SK-N-SH (cell line): ENCODE measurements around the gene ITCH. TPM values are rescaled to one million over a fixed set of nuclear protein-coding genes. Genes with fewer than 3 reads are reported as not detected.

Experiments used
- CTCF ChIA-PET: fragments of 300-600, 350-600 bp; formaldehyde crosslinking; extraction: SDS; loops from one replicate; lab custom pipeline; 2021; lab: Yijun Ruan, JAX
- POLR2A ChIA-PET: fragments of 350-600 bp; sonication (Branson Sonifier 250); formaldehyde crosslinking; extraction: SDS; loops from one replicate; lab custom pipeline; 2020; ENCODE audit warnings: antibody characterized with exemption, inconsistent platforms; lab: Yijun Ruan, JAX
- DNase-seq: peaks from one replicate; pipeline ENCODE4 v3.0.0; 2012
- H2AFZ ChIP-seq: fragments of 200-600 bp; sonication (generic); 2 replicates; pipeline ENCODE4 v1.8.1; 2016; ENCODE audit warnings: antibody characterized with exemption, mild to moderate bottlenecking, low read depth
- H3F3A ChIP-seq: fragments of 200-600 bp; sonication (generic); replicated peaks from 2 replicates; pipeline ENCODE3; 2016; ENCODE audit warnings: antibody characterized with exemption, mild to moderate bottlenecking; ENCODE audit not compliant: insufficient read depth
- H3K27ac ChIP-seq, 2 experiments: fragments of 200-500 bp in 1 of 2; fragments of 200-600 bp in 1 of 2; sonication (Bioruptor generic) in 1 of 2; sonication (generic), shearing (Covaris generic) in 1 of 2; 2 replicates each; pipeline versions ENCODE4 v1.5.1 to v1.6.1; 2014 to 2016; ENCODE audit warnings: low read depth in 2 of 2, inconsistent platforms in 1 of 2, low read length in 1 of 2, mild to moderate bottlenecking in 1 of 2, mixed read lengths in 1 of 2
- H3K27me3 ChIP-seq: fragments of 200-600 bp; sonication (generic), shearing (Covaris generic); 2 replicates; pipeline ENCODE4 v1.6.1; 2016; ENCODE audit warnings: mixed run types; ENCODE audit not compliant: insufficient read depth
- H3K36me3 ChIP-seq, 2 experiments: fragments of 200-500 bp in 1 of 2; fragments of 200-600 bp in 1 of 2; sonication (Bioruptor generic) in 1 of 2; sonication (generic) in 1 of 2; replicated peaks in 1 of 2; 2 replicates each; pipeline versions ENCODE3 to v1.5.1; 2014 to 2016; ENCODE audit warnings: low read length in 1 of 2, mild to moderate bottlenecking in 1 of 2; ENCODE audit not compliant: insufficient read depth in 2 of 2, control insufficient read depth in 1 of 2
- H3K4me1 ChIP-seq, 2 experiments: fragments of 200-500 bp in 1 of 2; fragments of 200-600 bp in 1 of 2; sonication (Bioruptor generic) in 1 of 2; sonication (generic), shearing (Covaris generic) in 1 of 2; 2 replicates each; pipeline versions ENCODE4 v1.5.1 to v1.6.1; 2014 to 2016; ENCODE audit warnings: low read depth in 1 of 2, low read length in 1 of 2, mixed run types in 1 of 2; ENCODE audit not compliant: insufficient read depth in 2 of 2, control insufficient read depth in 1 of 2
- H3K4me2 ChIP-seq: fragments of 200-600 bp; sonication (generic), shearing (Covaris generic); 2 replicates; pipeline ENCODE4 v1.6.1; 2017; ENCODE audit warnings: mixed run types
- H3K4me3 ChIP-seq, 2 experiments: fragments of 200-500 bp in 1 of 2; fragments of 200-600 bp in 1 of 2; sonication (Bioruptor generic) in 1 of 2; sonication (generic), shearing (Covaris generic) in 1 of 2; 2 replicates each; pipeline versions ENCODE4 v1.5.1 to v1.8.1; 2014 to 2016; ENCODE audit warnings: low read depth in 2 of 2, inconsistent platforms in 1 of 2, low read length in 1 of 2, mild to moderate bottlenecking in 1 of 2, mixed read lengths in 1 of 2, moderate library complexity in 1 of 2
- H3K79me2 ChIP-seq: fragments of 200-600 bp; sonication (generic); 2 replicates; pipeline ENCODE4 v1.8.1; 2017; ENCODE audit warnings: mild to moderate bottlenecking; ENCODE audit not compliant: insufficient read depth
- H3K9ac ChIP-seq: fragments of 200-600 bp; sonication (generic); 2 replicates; pipeline ENCODE4 v1.6.1; 2017; ENCODE audit warnings: mixed run types
- H3K9me2 ChIP-seq: fragments of 200-600 bp; sonication (generic); 2 replicates; pipeline ENCODE4 v1.6.1; 2017; ENCODE audit warnings: mixed run types
- H3K9me3 ChIP-seq: fragments of 200-600 bp; sonication (generic); 2 replicates; pipeline ENCODE4 v1.6.1; 2017; ENCODE audit warnings: mixed run types, mild to moderate bottlenecking, moderate library complexity
- H4K20me1 ChIP-seq: fragments of 200-600 bp; sonication (generic); 2 replicates; pipeline ENCODE4 v1.6.1; 2017; ENCODE audit warnings: mild to moderate bottlenecking, mixed run types; ENCODE audit not compliant: insufficient read depth
- CHD2 ChIP-seq: fragments of 150-350 bp; IDR thresholded peaks from 2 replicates; pipeline ENCODE4 v1.6.1; 2018; ENCODE audit warnings: low read length; ENCODE audit not compliant: partially characterized antibody
- EP300 ChIP-seq, 2 experiments: IDR thresholded peaks; 2 replicates each; pipeline versions ENCODE4 v1.4.0 to v1.6.1; 2012; ENCODE audit warnings: borderline replicate concordance in 1 of 2, low read depth in 1 of 2, low read length in 1 of 2
- FOSL2 ChIP-seq: IDR thresholded peaks from 2 replicates; pipeline ENCODE4 v1.4.0; 2012; ENCODE audit warnings: low read depth, mild to moderate bottlenecking, moderate library complexity, borderline replicate concordance
- FOXM1 ChIP-seq: IDR thresholded peaks from 2 replicates; pipeline ENCODE4 v1.4.0; 2012; ENCODE audit warnings: low read depth, mild to moderate bottlenecking
- GATA2 ChIP-seq: sonication (generic); formaldehyde crosslinking; IDR thresholded peaks from 2 replicates; pipeline ENCODE4 v1.5.0; 2020; ENCODE audit warnings: mild to moderate bottlenecking, missing genetic modification reagents
- POLR2AphosphoS5 ChIP-seq: IDR thresholded peaks from 2 replicates; pipeline ENCODE4 v1.6.1; 2012; ENCODE audit warnings: low read depth, low read length
- TAF1 ChIP-seq: IDR thresholded peaks from 2 replicates; pipeline ENCODE4 v1.6.1; 2012; ENCODE audit warnings: low read depth, mild to moderate bottlenecking, low read length, moderate library complexity, borderline replicate concordance
- YY1 ChIP-seq: IDR thresholded peaks from 2 replicates; pipeline ENCODE4 v1.4.0; 2012; ENCODE audit warnings: low read depth, mild to moderate bottlenecking
- WGBS: methylation state at CpG from one replicate; pipeline ENCODE4 v1.1.6; 2017; ENCODE audit warnings: low lambda C conversion rate; 5-methylcytosine and 5-hydroxymethylcytosine counted together
- polyA plus RNA-seq, 3 experiments: library from polyadenylated mRNA; depleted of rRNA; stranded (reverse); fragments of >200 nt; gene quantifications; 2 replicates each; pipeline ENCODE4 v1.2.3, GENCODE V29; 2012
- TF ChIP-seq, protein P1 (sequence below): IDR thresholded peaks from 2 replicates; pipeline ENCODE4 v1.6.1; 2012; ENCODE audit warnings: mild to moderate bottlenecking, low read depth, low read length, moderate library complexity
- TF ChIP-seq, protein P2 (sequence below): IDR thresholded peaks from 2 replicates; pipeline ENCODE4 v1.4.0; 2012; ENCODE audit warnings: low read depth, borderline replicate concordance
- TF ChIP-seq, protein P3 (sequence below): fragments of 150-350 bp; IDR thresholded peaks from 2 replicates; pipeline ENCODE4 v1.6.1; 2017; ENCODE audit warnings: antibody characterized with exemption, low read length, low read depth, borderline replicate concordance

The ITCH gene
- polyA plus RNA-seq, 1 of the 3 experiments (the other 2 are of a cell fraction): 3.8 TPM

DNA sequence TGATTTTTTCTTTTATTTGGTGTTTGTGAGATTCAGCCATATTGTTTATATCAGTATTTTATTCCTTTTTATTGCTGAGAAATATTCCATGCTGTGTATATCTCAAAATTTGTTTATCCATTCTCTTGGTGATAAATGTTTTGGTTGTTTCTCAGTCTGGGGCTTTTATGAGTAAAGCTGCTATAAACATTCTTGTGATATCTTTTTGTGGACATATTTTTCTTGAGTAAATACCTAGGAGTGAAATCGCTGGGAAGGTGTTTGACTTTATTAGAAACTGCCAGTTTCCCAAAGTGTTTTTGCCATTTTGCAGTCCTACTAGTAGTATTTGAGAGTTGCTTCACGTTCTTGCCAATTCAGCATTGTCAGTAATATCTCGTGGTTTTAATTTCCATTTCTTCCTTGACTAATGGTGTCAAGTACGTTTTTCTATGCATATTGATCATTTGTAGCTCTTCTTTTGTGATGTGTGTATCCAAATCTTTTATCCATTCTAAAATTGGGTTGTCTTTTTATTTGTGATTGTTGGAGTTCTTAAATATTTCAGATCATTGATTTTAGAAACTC lies 122.1 kb downstream of the ITCH start:
- peaks cover 37 to 86% of the 10 kb centered on the region in 2 experiments for H3K36me3 ChIP-seq
- H3K4me2 ChIP-seq: no peak overlapping the region
- H4K20me1 ChIP-seq: no peaks in the 10 kb centered on the region
- H3K27me3 ChIP-seq: no peaks in the 10 kb centered on the region
- no peaks in the 10 kb centered on the region for H3K4me1 ChIP-seq
- no peak overlapping the region for H2AFZ ChIP-seq
- H3K27ac ChIP-seq: no peak overlapping the region
- peaks cover 11% of the 10 kb centered on the region for H3F3A ChIP-seq
- POLR2A ChIA-PET: no interaction called here
- CTCF ChIA-PET: interaction anchor here (1.4 to 4.4 kb wide), 2 partner anchors 12 to 172 kb away, joined by 4 to 19 read pairs; no protein-coding TSS in a partner anchor
- DNase-seq: no peak
- no peaks in the 10 kb centered on the region for H3K9me2 ChIP-seq
- no peak overlapping the region for H3K9ac ChIP-seq
- no peaks in the 10 kb centered on the region for H3K9me3 ChIP-seq
- 95% methylated on average over 4 of the region's 4 CpGs for WGBS
- H3K79me2 ChIP-seq: peaks cover 7% of the 10 kb centered on the region; the same call in 1 of the 2 replicates
- TF ChIP-seq GATA2 (no peak), FOXM1 (no peak), YY1 (no peak), FOSL2 (no peak), CHD2 (no peak), TAF1 (no peak), POLR2AphosphoS5 (no peak), EP300 (IDR thresholded peaks at IDR 0.05; ENCODE audit: borderline replicate concordance in 1 of 2, low read depth in 1 of 2, low read length in 1 of 2) (no peak)
- TF ChIP-seq, protein P1, sequence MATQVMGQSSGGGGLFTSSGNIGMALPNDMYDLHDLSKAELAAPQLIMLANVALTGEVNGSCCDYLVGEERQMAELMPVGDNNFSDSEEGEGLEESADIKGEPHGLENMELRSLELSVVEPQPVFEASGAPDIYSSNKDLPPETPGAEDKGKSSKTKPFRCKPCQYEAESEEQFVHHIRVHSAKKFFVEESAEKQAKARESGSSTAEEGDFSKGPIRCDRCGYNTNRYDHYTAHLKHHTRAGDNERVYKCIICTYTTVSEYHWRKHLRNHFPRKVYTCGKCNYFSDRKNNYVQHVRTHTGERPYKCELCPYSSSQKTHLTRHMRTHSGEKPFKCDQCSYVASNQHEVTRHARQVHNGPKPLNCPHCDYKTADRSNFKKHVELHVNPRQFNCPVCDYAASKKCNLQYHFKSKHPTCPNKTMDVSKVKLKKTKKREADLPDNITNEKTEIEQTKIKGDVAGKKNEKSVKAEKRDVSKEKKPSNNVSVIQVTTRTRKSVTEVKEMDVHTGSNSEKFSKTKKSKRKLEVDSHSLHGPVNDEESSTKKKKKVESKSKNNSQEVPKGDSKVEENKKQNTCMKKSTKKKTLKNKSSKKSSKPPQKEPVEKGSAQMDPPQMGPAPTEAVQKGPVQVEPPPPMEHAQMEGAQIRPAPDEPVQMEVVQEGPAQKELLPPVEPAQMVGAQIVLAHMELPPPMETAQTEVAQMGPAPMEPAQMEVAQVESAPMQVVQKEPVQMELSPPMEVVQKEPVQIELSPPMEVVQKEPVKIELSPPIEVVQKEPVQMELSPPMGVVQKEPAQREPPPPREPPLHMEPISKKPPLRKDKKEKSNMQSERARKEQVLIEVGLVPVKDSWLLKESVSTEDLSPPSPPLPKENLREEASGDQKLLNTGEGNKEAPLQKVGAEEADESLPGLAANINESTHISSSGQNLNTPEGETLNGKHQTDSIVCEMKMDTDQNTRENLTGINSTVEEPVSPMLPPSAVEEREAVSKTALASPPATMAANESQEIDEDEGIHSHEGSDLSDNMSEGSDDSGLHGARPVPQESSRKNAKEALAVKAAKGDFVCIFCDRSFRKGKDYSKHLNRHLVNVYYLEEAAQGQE: no peak
- TF ChIP-seq, protein P2, sequence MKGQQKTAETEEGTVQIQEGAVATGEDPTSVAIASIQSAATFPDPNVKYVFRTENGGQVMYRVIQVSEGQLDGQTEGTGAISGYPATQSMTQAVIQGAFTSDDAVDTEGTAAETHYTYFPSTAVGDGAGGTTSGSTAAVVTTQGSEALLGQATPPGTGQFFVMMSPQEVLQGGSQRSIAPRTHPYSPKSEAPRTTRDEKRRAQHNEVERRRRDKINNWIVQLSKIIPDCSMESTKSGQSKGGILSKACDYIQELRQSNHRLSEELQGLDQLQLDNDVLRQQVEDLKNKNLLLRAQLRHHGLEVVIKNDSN: no peak
- TF ChIP-seq, protein P3, sequence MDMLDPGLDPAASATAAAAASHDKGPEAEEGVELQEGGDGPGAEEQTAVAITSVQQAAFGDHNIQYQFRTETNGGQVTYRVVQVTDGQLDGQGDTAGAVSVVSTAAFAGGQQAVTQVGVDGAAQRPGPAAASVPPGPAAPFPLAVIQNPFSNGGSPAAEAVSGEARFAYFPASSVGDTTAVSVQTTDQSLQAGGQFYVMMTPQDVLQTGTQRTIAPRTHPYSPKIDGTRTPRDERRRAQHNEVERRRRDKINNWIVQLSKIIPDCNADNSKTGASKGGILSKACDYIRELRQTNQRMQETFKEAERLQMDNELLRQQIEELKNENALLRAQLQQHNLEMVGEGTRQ: no peak
- H3K4me3 ChIP-seq: no peak overlapping the region
